ENCODE data around the gene ROBO4. TPM values are rescaled to one million over a fixed set of nuclear protein-coding genes. Genes with fewer than 3 reads are reported as not detected.

Gene ROBO4
- total RNA-seq, 1 donor from 2014 or later, result 0.25 TPM

- FAIRE-seq (no peak), DNase-seq (ENCODE audit: low read depth) (no peak)
- H3K27me3 ChIP-seq (ENCODE audit: insufficient read depth, low read length), result peaks cover 72% of the 10 kb centered on the region
- H3K9ac ChIP-seq (ENCODE audit: low read length), result no peak overlapping the region
- H3K4me1 Mint-ChIP-seq (ENCODE audit: low read depth, unreplicated experiment), result no peaks in the 10 kb centered on the region
- H3K4me3 Mint-ChIP-seq (ENCODE audit: unreplicated experiment), result no peak overlapping the region
- H3K79me2 ChIP-seq (ENCODE audit: insufficient read depth, low read length), result no peaks in the 10 kb centered on the region
- no peaks in the 10 kb centered on the region for H3K9me3 Mint-ChIP-seq (ENCODE audit: unreplicated experiment)
- peaks cover 1% of the 10 kb centered on the region for H3K36me3 Mint-ChIP-seq (ENCODE audit: low read depth, unreplicated experiment)
- no peak overlapping the region for H3K27ac ChIP-seq (ENCODE audit: low read depth, low read length)
- H3K4me3 ChIP-seq (ENCODE audit: insufficient read depth, low read depth, low read length), result no peak overlapping the region
- H3K27ac Mint-ChIP-seq (ENCODE audit: unreplicated experiment), result peak overlapping the region; percentile 69
- H3K4me2 ChIP-seq (ENCODE audit: low read length), result no peak overlapping the region
- H3K27me3 Mint-ChIP-seq (ENCODE audit: low read depth, unreplicated experiment), result peaks cover 93% of the 10 kb centered on the region
- H3K9me3 ChIP-seq (ENCODE audit: insufficient read depth, low read depth, low read length), result peaks cover 5% of the 10 kb centered on the region
- H4K20me1 ChIP-seq (ENCODE audit: insufficient read depth, low read length), result peaks cover 3% of the 10 kb centered on the region
- TF ChIP-seq CTCF (IDR thresholded peaks at IDR 0.05; ENCODE audit: insufficient read depth, low read depth, low read length), result no peak
- TF ChIP-seq EZH2 (IDR thresholded peaks at IDR 0.05; ENCODE audit: insufficient read depth, low read length), result no peak
- H3K4me1 ChIP-seq (ENCODE audit: insufficient read depth, low read length), result peaks cover 4% of the 10 kb centered on the region
- no peak overlapping the region for H2AFZ ChIP-seq (ENCODE audit: low read depth, low read length)
- H3K36me3 ChIP-seq (ENCODE audit: insufficient read depth, low read length), result no peaks in the 10 kb centered on the region
These were observed 27.2 kb downstream of the ROBO4 start for GRCh38 chr11:124870430-124870829.

GRCh38 chr11:124869856-124870387 lies 27.7 kb downstream of the ROBO4 start:
- Mint-ChIP-seq H3K4me3 (ENCODE audit: unreplicated experiment) (no peak overlapping the region), H3K9me3 (ENCODE audit: unreplicated experiment) (no peaks in the 10 kb centered on the region), H3K27ac (ENCODE audit: unreplicated experiment) (no peak overlapping the region), H3K4me1 (ENCODE audit: low read depth, unreplicated experiment) (no peaks in the 10 kb centered on the region), H3K27me3 (ENCODE audit: low read depth, unreplicated experiment) (peaks cover 93% of the 10 kb centered on the region), H3K36me3 (ENCODE audit: low read depth, unreplicated experiment) (peaks cover 1% of the 10 kb centered on the region)
- H4K20me1 ChIP-seq (ENCODE audit: insufficient read depth, low read length), result peaks cover 3% of the 10 kb centered on the region
- no peak overlapping the region for H3K4me3 ChIP-seq (ENCODE audit: insufficient read depth, low read depth, low read length)
- H3K79me2 ChIP-seq (ENCODE audit: insufficient read depth, low read length), result no peaks in the 10 kb centered on the region
- FAIRE-seq (no peak), DNase-seq (ENCODE audit: low read depth) (no peak)
- no peak overlapping the region for H2AFZ ChIP-seq (ENCODE audit: low read depth, low read length)
- H3K9me3 ChIP-seq (ENCODE audit: insufficient read depth, low read depth, low read length), result peaks cover 5% of the 10 kb centered on the region
- no peak overlapping the region for H3K27ac ChIP-seq (ENCODE audit: low read depth, low read length)
- H3K4me1 ChIP-seq (ENCODE audit: insufficient read depth, low read length), result peaks cover 4% of the 10 kb centered on the region
- no peaks in the 10 kb centered on the region for H3K36me3 ChIP-seq (ENCODE audit: insufficient read depth, low read length)
- H3K9ac ChIP-seq (ENCODE audit: low read length), result no peak overlapping the region
- peaks cover 77% of the 10 kb centered on the region for H3K27me3 ChIP-seq (ENCODE audit: insufficient read depth, low read length)
- no peak overlapping the region for H3K4me2 ChIP-seq (ENCODE audit: low read length)
- TF ChIP-seq EZH2 (IDR thresholded peaks at IDR 0.05; ENCODE audit: insufficient read depth, low read length), result no peak
- TF ChIP-seq CTCF (IDR thresholded peaks at IDR 0.05; ENCODE audit: insufficient read depth, low read depth, low read length), result no peak

GRCh38 chr11:124869331-124869730 lies 28.3 kb downstream of the ROBO4 start:
- Histone ChIP-seq H2AFZ (ENCODE audit: low read depth, low read length) (no peak overlapping the region), H3K27ac (ENCODE audit: low read depth, low read length) (no peak overlapping the region), H4K20me1 (ENCODE audit: insufficient read depth, low read length) (peaks cover 4% of the 10 kb centered on the region), H3K79me2 (ENCODE audit: insufficient read depth, low read length) (no peaks in the 10 kb centered on the region), H3K4me1 (ENCODE audit: insufficient read depth, low read length) (peaks cover 4% of the 10 kb centered on the region), H3K4me2 (ENCODE audit: low read length) (peak overlapping the region; percentile 40), H3K9ac (ENCODE audit: low read length) (no peak overlapping the region), H3K27me3 (ENCODE audit: insufficient read depth, low read length) (peaks cover 83% of the 10 kb centered on the region), H3K4me3 (ENCODE audit: insufficient read depth, low read depth, low read length) (no peak overlapping the region), H3K9me3 (ENCODE audit: insufficient read depth, low read depth, low read length) (peaks cover 5% of the 10 kb centered on the region), H3K36me3 (ENCODE audit: insufficient read depth, low read length) (no peaks in the 10 kb centered on the region)
- peaks cover 1% of the 10 kb centered on the region for H3K36me3 Mint-ChIP-seq (ENCODE audit: low read depth, unreplicated experiment)
- no peak overlapping the region for H3K27ac Mint-ChIP-seq (ENCODE audit: unreplicated experiment)
- FAIRE-seq (no peak), DNase-seq (ENCODE audit: low read depth) (no peak)
- no peaks in the 10 kb centered on the region for H3K9me3 Mint-ChIP-seq (ENCODE audit: unreplicated experiment)
- no peaks in the 10 kb centered on the region for H3K4me1 Mint-ChIP-seq (ENCODE audit: low read depth, unreplicated experiment)
- peaks cover 93% of the 10 kb centered on the region for H3K27me3 Mint-ChIP-seq (ENCODE audit: low read depth, unreplicated experiment)
- H3K4me3 Mint-ChIP-seq (ENCODE audit: unreplicated experiment), result no peak overlapping the region
- no peak for TF ChIP-seq CTCF (IDR thresholded peaks at IDR 0.05; ENCODE audit: insufficient read depth, low read depth, low read length)
- TF ChIP-seq EZH2 (IDR thresholded peaks at IDR 0.05; ENCODE audit: insufficient read depth, low read length), result no peak
